Activated naive CD4-positive, alpha-beta T cell treated with Interleukin-2 at 50 U/mL for 16 hours (primary cell): Measurements from ENCODE around the gene SLC43A1.

Experiments
- DNase-seq: peaks from one replicate; pipeline ENCODE4 v3.0.0-alpha.2; 2020

SLC43A1 gene

GRCh38 chr11:57527056-57527631, 11.6 kb upstream of the SLC43A1 start:
- DNase-seq = peak; percentile 75

- DNase-seq = no peak
Measured at GRCh38 chr11:57523419-57523818, 7.9 kb upstream of the SLC43A1 start.

GRCh38 chr11:57521116-57521515, 5.6 kb upstream of the SLC43A1 start:
- no peak for DNase-seq

- DNase-seq = no peak
Measured at GRCh38 chr11:57516061-57516443, 550 bp upstream of the SLC43A1 start.

- peak; percentile 54 for DNase-seq
Measured at GRCh38 chr11:57514538-57515331, 767 bp downstream of the SLC43A1 start.

- peak; percentile 22 for DNase-seq
Measured at GRCh38 chr11:57513911-57514537, 1.5 kb downstream of the SLC43A1 start.

- DNase-seq = no peak
Measured at GRCh38 chr11:57513452-57513795, 2.1 kb downstream of the SLC43A1 start.

GRCh38 chr11:57512646-57513451, 2.7 kb downstream of the SLC43A1 start:
- DNase-seq = no peak

- no peak for DNase-seq
Measured at GRCh38 chr11:57511741-57512430, 3.6 kb downstream of the SLC43A1 start.

GRCh38 chr11:57508341-57509170, 6.9 kb downstream of the SLC43A1 start:
- no peak for DNase-seq

- no peak for DNase-seq
Measured at GRCh38 chr11:57506522-57506921, 9.0 kb downstream of the SLC43A1 start.

- DNase-seq = no peak
Measured at GRCh38 chr11:57504511-57504910, 11.0 kb downstream of the SLC43A1 start.

- no peak for DNase-seq
Measured at GRCh38 chr11:57502870-57503269, 12.6 kb downstream of the SLC43A1 start.

- DNase-seq = no peak
Measured at GRCh38 chr11:57502376-57502775, 13.1 kb downstream of the SLC43A1 start.

GRCh38 chr11:57501953-57502352, 13.5 kb downstream of the SLC43A1 start:
- no peak for DNase-seq

GRCh38 chr11:57500926-57501325, 14.6 kb downstream of the SLC43A1 start:
- DNase-seq = no peak

GRCh38 chr11:57500515-57500914, 15.0 kb downstream of the SLC43A1 start:
- no peak for DNase-seq

- DNase-seq = no peak
Measured at GRCh38 chr11:57499983-57500461, 15.5 kb downstream of the SLC43A1 start.

- peak; percentile 16 for DNase-seq
Measured at GRCh38 chr11:57499413-57499982, 16.0 kb downstream of the SLC43A1 start.

GRCh38 chr11:57498540-57498939, 17.0 kb downstream of the SLC43A1 start:
- DNase-seq = no peak
